Karpas-422 (cell line): ENCODE results near the gene PI4K2A. TPM values are rescaled to one million over a fixed set of nuclear protein-coding genes. Genes with fewer than 3 reads are reported as not detected.
"Not testable (repeated sequence)": the region's sequence is repeated elsewhere in the genome, so short reads cannot be mapped to it uniquely, and the experiment has no call there.

Experiments
- DNase-seq: peaks from one replicate; pipeline ENCODE4 v3.0.0-alpha.2; 2015
- H2AFZ ChIP-seq: fragments of 200-600 bp; sonication (generic); 2 replicates; pipeline ENCODE4 v1.6.1; 2014; ENCODE audit warnings: antibody characterized with exemption, low read length, mixed read lengths
- H3K27ac ChIP-seq: fragments of 200-600 bp; sonication (generic); 2 replicates; pipeline ENCODE4 v1.5.1; 2014; ENCODE audit warnings: mild to moderate bottlenecking, low read length, moderate library complexity
- H3K27me3 ChIP-seq: fragments of 200-600 bp; sonication (generic); 2 replicates; pipeline ENCODE4 v1.6.1; 2014; ENCODE audit warnings: low read length, mixed read lengths
- H3K36me3 ChIP-seq: fragments of 200-600 bp; sonication (generic); 2 replicates; pipeline ENCODE4 v1.6.1; 2014; ENCODE audit warnings: low read length, mixed read lengths; ENCODE audit not compliant: insufficient read depth
- H3K4me1 ChIP-seq: fragments of 200-600 bp; sonication (generic); 2 replicates; pipeline ENCODE4 v1.6.1; 2014; ENCODE audit warnings: mild to moderate bottlenecking, low read length, mixed read lengths
- H3K4me2 ChIP-seq: fragments of 200-600 bp; sonication (generic); 2 replicates; pipeline ENCODE4 v1.6.1; 2014; ENCODE audit warnings: low read length, low read depth, mild to moderate bottlenecking; ENCODE audit not compliant: poor library complexity, severe bottlenecking
- H3K4me3 ChIP-seq: fragments of 200-600 bp; sonication (generic); 2 replicates; pipeline ENCODE4 v1.5.1; 2014; ENCODE audit warnings: mild to moderate bottlenecking, antibody characterized with exemption, low read length, mixed read lengths
- H3K79me2 ChIP-seq: fragments of 200-600 bp; sonication (generic); 2 replicates; pipeline ENCODE4 v1.6.1; 2014; ENCODE audit warnings: mild to moderate bottlenecking, low read length, mixed read lengths
- H3K9ac ChIP-seq: fragments of 200-600 bp; sonication (generic); 2 replicates; pipeline ENCODE4 v1.6.0; 2014; ENCODE audit warnings: low read length
- H3K9me2 ChIP-seq: fragments of 200-600 bp; sonication (generic), shearing (Covaris generic); replicated peaks from 2 replicates; pipeline ENCODE4 v1.6.0; 2014; ENCODE audit warnings: mild to moderate bottlenecking, low read length, moderate library complexity; ENCODE audit not compliant: insufficient read depth
- H3K9me3 ChIP-seq: fragments of 300-700, 200-600 bp; sonication (generic); 2 replicates; pipeline ENCODE4 v1.6.1; 2014; ENCODE audit warnings: low read length, mixed read lengths
- H4K20me1 ChIP-seq: fragments of 200-600 bp; sonication (generic); 2 replicates; pipeline ENCODE4 v1.6.1; 2014; ENCODE audit warnings: mild to moderate bottlenecking, antibody characterized with exemption, low read length, low read depth; ENCODE audit not compliant: insufficient read depth
- total RNA-seq: library from RNA; depleted of rRNA; stranded (reverse); fragments of >200 nt; shearing (Covaris generic); gene quantifications from 2 replicates; pipeline ENCODE4 v1.2.3, GENCODE V29; 2014; ENCODE audit warnings: low replicate concordance

Gene PI4K2A
- total RNA-seq, 1 experiment from 2014 or later, result 4.4 TPM

DNA sequence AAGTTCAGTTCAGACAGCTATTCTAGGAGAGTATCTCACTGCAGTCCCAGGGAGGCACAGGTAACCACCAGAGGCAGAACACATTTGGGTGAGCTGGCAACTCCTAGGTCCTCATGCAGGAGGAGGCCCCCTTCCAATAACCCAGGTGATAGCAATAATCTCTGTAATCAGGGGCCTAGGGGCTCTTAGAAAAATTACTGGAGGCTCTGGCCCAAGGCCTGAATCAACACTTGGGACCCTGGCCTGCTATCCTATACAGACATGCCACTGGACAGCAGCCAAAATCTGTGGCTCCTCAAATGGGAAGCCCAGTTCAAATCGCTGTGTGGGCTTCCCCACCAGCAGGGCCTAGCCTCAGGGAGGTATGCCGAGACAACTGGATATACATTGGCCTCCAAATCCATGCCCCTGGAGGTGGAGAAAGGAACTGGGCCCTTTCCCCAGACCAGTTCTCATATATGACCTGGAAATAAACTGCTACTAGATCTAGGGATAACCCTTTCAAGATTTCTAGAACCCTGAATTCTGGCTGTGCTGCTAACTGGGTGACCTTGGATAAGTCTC is 45.0 kb downstream of the PI4K2A start:
- Histone ChIP-seq H3K9ac (no peak overlapping the region), H3K27me3 (no peaks in the 10 kb centered on the region), H3K4me1 (peaks cover 11% of the 10 kb centered on the region), H2AFZ (no peak overlapping the region), H3K9me3 (no peaks in the 10 kb centered on the region), H3K9me2 (no peaks in the 10 kb centered on the region), H3K79me2 (no peaks in the 10 kb centered on the region), H3K4me3 (no peak overlapping the region), H4K20me1 (no peaks in the 10 kb centered on the region), H3K36me3 (no peaks in the 10 kb centered on the region), H3K27ac (no peak overlapping the region), H3K4me2 (no peak overlapping the region)
- DNase-seq, result no peak

DNA sequence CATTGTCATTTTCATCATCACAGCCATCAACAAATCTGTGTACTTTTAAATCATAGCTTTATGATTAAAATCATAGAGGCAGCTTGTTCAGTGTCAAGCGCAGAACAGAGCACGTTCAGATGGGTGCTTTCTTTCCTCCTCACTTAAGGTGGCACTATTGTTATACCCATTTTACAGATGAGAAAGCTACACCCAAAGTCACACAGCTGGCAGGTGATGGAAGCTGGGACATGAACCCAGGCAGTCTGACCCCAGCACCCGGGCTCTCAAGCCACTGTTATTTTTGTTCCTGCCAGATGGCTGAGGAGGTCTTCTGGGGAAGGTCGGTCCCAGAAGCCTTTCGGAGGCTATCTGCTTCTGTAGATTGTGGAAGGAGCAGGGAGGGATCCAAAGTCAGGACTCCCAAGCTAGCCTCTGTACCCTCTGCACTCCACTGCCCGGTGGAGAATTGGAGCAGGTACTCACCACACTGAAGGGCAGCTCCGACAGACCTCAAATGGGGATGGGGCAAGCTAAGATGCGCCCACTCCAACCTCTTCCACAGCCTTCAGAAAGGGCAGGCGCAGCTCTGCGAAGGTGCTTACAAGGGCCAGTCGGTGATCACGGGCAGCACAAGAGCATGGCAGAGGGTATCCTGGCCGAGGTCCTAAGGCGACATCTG is 46.0 kb downstream of the PI4K2A start:
- no peak overlapping the region for H3K4me2 ChIP-seq
- H3K4me3 ChIP-seq, result peak overlapping the region; percentile 34; the same call in 1 of the 2 replicates
- H3K27ac ChIP-seq, result no peak overlapping the region
- peaks cover 11% of the 10 kb centered on the region for H3K4me1 ChIP-seq
- no peaks in the 10 kb centered on the region for H4K20me1 ChIP-seq
- H3K79me2 ChIP-seq, result no peaks in the 10 kb centered on the region
- no peaks in the 10 kb centered on the region for H3K27me3 ChIP-seq
- no peaks in the 10 kb centered on the region for H3K36me3 ChIP-seq
- DNase-seq, result no peak
- no peak overlapping the region for H2AFZ ChIP-seq
- no peaks in the 10 kb centered on the region for H3K9me3 ChIP-seq
- no peaks in the 10 kb centered on the region for H3K9me2 ChIP-seq
- H3K9ac ChIP-seq, result no peak overlapping the region

DNA sequence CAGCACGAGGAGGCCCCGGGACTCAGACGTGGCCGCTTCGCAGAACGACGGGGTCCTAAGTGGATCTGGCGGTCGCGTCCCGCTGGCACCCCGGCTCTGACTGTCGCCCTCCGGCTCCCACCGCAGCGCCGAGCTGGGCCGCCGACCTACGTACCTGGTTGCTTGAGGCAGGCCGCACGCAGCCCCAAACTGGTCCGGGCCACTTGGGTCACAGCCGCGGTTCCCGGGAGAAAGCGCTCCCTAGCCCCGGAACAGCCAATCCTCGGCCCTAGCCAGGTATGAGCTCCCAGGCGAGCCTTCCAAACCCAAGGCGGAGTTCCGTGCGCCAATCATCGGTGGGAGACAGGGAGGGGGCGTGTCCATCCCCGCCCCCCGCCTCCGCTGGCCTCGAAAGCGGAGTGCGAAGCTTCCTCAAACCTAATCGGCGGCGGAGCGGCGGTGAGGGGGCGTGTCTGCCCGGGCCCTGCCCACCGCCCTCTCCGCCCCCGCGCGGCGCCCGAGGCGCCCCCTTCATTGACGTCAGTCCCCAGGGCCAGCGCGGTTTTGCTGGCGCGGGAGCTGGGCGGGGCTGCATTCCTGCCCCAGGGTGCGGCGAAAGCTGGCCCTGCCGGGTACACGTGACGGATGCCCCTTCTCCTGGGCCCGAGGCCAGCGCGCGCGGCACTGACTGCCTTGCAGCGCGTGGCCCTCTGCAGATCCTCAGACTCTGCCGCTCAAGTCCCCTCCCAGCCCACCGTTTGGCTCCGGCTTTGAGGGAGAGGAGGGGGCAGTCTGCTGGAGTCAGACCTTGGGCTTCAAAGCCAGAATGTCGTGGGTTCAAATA is 46.7 kb downstream of the PI4K2A start, which contains the start of gene AVPI1:
TSS of gene AVPI1 (minus strand) at position 280 of the 823 bp plus-strand sequence. CDS start 7,336 bp downstream, outside the sequence.
- H3K4me1 ChIP-seq, result peaks cover 11% of the 10 kb centered on the region
- H3K4me3 ChIP-seq, result peak within 1 kb of the TSS; percentile 64
- H3K4me2 ChIP-seq, result peak within 1 kb of the TSS; percentile 73
- H4K20me1 ChIP-seq, result no peaks in the 10 kb centered on the region
- H3K36me3 ChIP-seq, result no peaks in the 10 kb centered on the region
- H3K27me3 ChIP-seq, result no peaks in the 10 kb centered on the region
- H3K27ac ChIP-seq, result no peak within 1 kb of the TSS
- no peaks in the 10 kb centered on the region for H3K79me2 ChIP-seq
- DNase-seq, result peak; percentile 93
- peak within 1 kb of the TSS; percentile 94 for H2AFZ ChIP-seq
- no peaks in the 10 kb centered on the region for H3K9me2 ChIP-seq
- H3K9me3 ChIP-seq, result no peaks in the 10 kb centered on the region
- peak within 1 kb of the TSS; percentile 72 for H3K9ac ChIP-seq

DNA sequence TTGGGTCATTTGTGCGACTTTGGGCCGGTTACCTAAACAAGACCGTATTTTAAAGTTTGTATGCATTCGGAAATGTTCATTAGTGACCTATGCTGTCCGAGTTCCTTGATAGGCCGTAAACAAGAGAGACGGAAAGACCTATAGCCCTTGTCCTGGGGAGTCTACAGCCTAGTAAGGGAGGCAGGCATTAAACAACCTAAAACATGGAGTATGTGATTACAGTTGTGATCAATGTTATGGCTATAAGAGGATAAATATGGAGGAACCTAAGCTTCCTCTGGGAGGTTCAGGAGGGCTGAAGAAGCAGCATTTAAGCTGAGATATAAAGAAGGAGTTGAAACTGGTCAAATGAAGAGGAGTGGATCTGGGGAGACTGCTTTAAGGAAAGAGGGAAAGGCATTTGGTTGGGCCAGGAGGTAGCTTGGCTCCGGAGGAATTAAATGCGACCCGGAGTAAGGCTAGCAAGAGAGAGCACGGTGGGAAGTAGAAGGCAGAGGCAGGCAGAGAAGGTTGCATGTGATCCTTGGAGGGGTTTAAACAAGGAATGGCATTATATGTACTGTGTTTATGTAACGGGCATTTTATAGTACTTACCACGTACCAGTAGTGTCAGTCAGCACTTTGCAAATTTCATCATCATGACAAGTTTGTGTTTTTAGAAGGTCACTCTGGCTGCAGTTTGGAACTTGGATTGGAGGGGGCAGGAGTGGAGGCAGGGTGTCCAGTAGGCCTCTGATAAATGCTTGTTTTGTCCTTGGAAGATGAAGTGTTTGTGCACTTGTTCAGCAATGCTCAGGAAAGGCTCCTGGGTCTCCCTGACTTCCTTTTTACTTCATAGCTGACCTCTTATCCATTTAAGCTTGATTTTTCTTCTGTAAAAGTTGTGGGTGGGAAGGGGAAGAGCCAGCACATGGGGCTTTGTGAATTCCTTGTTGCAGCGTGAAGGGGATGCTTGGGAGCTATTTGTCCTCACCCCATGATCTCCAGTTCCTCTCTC is 47.6 kb downstream of the PI4K2A start:
- Histone ChIP-seq H3K4me1 (peaks cover 11% of the 10 kb centered on the region), H3K9me3 (no peaks in the 10 kb centered on the region), H3K36me3 (no peaks in the 10 kb centered on the region), H3K79me2 (no peaks in the 10 kb centered on the region), H3K27ac (no peak overlapping the region), H4K20me1 (no peaks in the 10 kb centered on the region), H2AFZ (peak overlapping the region; percentile 94), H3K27me3 (no peaks in the 10 kb centered on the region), H3K4me3 (peak overlapping the region; percentile 64), H3K4me2 (peak overlapping the region; percentile 73), H3K9ac (peak overlapping the region; percentile 72), H3K9me2 (no peaks in the 10 kb centered on the region)
- DNase-seq, result no peak

DNA sequence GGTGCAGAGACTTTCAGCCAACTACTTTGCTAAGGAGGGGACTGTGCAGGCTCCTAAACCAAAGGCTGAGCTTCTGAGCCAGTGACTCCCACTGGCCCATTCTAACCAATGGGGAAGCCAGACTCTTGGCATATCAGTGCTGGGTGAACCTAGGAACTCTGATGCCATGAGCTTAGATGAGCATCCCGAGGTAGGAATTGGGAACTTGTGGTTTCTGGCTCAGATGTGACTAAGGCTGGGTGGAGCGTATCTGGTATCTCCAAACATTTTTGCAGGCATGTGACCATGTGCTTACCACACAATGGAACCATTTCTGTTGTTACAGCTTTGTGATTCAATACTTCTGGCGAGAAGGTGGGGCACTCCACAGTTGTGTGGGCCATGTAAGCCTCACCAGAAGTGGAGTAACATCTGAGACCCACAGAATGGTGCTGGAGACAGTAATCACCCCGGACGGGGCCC is 49.1 kb downstream of the PI4K2A start:
- Histone ChIP-seq H3K4me3 (no peak overlapping the region), H3K36me3 (no peaks in the 10 kb centered on the region), H3K27me3 (no peaks in the 10 kb centered on the region), H3K4me1 (peaks cover 11% of the 10 kb centered on the region), H3K9ac (no peak overlapping the region), H3K9me2 (no peaks in the 10 kb centered on the region), H4K20me1 (no peaks in the 10 kb centered on the region), H3K79me2 (no peaks in the 10 kb centered on the region), H3K9me3 (no peaks in the 10 kb centered on the region), H2AFZ (no peak overlapping the region), H3K4me2 (no peak overlapping the region), H3K27ac (no peak overlapping the region)
- no peak for DNase-seq

DNA sequence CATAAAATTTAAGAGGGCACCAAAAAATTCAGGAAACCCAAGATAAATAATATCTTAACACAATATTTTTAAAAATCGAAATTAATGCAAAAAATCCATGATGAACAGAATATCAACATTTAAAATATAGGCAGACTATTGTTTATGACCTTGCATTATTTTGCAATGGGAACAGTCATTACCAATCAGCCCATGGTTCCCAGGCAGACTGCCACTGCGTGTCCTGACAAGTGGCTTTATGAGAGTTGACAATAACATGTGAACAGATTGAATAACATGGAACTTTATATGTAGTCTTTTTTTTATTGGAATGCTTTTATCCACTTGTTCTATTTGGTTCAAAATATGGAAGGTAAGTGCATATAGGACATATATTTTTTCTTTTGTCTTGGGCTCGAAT is 49.7 kb downstream of the PI4K2A start:
- Histone ChIP-seq H3K36me3 (no peaks in the 10 kb centered on the region), H3K9ac (no peak overlapping the region), H3K9me3 (no peaks in the 10 kb centered on the region), H3K4me3 (no peak overlapping the region), H4K20me1 (no peaks in the 10 kb centered on the region), H3K4me2 (no peak overlapping the region), H3K27ac (no peak overlapping the region), H3K9me2 (no peaks in the 10 kb centered on the region), H3K27me3 (no peaks in the 10 kb centered on the region), H3K79me2 (no peaks in the 10 kb centered on the region), H3K4me1 (peaks cover 11% of the 10 kb centered on the region), H2AFZ (no peak overlapping the region)
- no peak for DNase-seq

DNA sequence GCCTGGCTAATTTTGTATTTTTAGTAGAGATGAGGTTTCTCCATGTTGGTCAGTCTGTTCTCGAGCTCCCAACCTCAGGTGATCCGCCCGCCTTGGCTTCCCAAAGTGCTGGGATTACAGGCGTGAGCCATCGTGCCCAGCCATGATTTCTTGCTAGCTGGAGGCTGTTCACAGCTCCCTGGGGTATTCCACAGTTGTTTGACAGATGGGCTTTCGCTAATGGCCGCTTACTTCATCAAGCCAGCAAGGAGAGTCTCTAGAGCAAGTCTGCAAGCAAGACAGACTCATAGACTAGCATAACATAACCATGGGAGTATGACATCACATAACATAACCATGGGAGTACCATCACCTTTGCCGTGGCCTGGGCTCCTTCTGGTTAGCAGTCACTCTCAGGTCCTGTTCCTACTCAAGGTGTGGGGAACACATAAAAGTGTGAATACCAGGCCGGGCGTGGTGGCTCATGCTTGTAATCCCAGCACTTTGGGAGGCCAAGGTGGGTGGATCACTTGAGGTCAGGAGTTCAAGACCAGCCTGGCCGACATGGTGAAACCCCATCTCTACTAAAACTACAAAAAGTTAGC is 57.7 kb downstream of the PI4K2A start:
- H3K9me2 ChIP-seq, H3K9me3 ChIP-seq, H3K27ac ChIP-seq, DNase-seq, H3K36me3 ChIP-seq, H3K27me3 ChIP-seq, H4K20me1 ChIP-seq, H3K79me2 ChIP-seq, H3K9ac ChIP-seq, H2AFZ ChIP-seq, H3K4me2 ChIP-seq, H3K4me1 ChIP-seq, H3K4me3 ChIP-seq: not testable (repeated sequence)
